PC-9 (cell line): ENCODE results near the gene TTC38.

ENCODE experiments used
- CTCF ChIP-seq: fragments of 200-600 bp; sonication (generic); conservative IDR thresholded peaks from 2 replicates; pipeline ENCODE4 v1.6.1; 2017; ENCODE audit warnings: mixed run types, antibody characterized with exemption, mild to moderate bottlenecking, moderate library complexity
- EZH2 ChIP-seq: fragments of 200-600 bp; sonication (generic); IDR thresholded peaks from 2 replicates; pipeline ENCODE4 v1.8.0; 2017; ENCODE audit warnings: antibody characterized with exemption, low read depth

- TF ChIP-seq CTCF (no peak), EZH2 (no peak)
Observed at GRCh38 chr22:46296257-46297150, 28.7 kb downstream of the TTC38 start, which contains the start of gene GTSE1.
